Globus pallidus (tissue), 1 donor: Measurements from ENCODE around the gene LRRC51.
"Not testable (repeated sequence)": the region's sequence is repeated elsewhere in the genome, so short reads cannot be mapped to it uniquely, and the experiment has no call there.

Experiments used
- DNase-seq: peaks from one replicate; pipeline ENCODE4 v3.0.0-alpha.2; 2015; ENCODE audit warnings: low spot score

Gene LRRC51

DNA sequence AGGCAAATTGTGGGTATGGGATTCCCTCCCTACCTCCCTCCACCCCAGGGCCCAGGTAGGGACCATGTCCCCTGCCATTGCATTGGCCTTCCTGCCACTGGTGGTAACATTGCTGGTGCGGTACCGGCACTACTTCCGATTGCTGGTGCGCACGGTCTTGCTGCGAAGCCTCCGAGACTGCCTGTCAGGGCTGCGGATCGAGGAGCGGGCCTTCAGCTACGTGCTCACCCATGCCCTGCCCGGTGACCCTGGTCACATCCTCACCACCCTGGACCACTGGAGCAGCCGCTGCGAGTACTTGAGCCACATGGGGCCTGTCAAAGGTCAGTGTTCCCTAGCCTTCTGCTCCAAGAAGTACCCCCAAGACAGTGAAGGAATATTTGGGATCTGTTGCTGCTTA is 25.2 kb downstream of the LRRC51 start, which contains the start of gene TOMT:
TOMT (plus strand) TSS at position 37 of the 400 bp plus-strand sequence; CDS start at position 65, 28 bp downstream.
- DNase-seq = no peak

DNA sequence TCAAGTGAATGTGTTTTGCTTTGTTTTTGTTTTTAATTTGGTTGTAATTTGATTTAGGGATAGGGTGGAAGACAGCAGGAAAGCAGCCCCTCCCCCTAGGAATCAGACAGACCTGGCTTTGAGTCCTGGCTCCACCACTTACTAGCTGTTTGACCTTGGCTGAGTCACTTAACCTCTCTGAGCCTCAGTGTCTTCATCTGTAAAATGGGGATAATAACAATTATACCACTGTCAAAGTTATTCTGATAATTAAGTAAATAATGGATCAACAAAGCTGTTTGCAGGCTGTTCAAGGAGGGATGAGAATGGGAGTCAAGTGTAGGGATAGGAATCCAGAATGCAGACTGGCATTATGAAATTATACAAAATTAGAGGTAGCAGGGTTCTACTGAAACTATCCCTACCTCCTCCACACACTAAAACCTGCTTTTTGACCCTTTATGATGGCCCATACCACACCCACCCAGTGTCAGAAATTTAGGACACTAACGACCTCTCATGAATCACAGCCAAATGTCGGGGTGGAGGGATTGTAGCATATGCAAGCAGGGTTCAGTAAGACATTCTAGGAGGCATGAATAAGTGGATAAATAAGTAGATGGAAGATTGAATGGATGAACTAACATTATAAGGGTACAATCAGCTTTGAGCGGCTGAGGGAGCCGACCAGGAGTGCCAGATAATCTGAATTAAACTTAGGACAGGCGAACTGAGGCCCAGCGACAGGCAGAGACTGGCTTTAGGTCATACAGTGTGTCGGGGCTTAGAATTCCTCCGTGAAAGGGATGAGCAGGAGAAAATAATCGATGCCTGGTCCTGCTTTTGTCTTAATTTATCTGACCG is 30.9 kb downstream of the LRRC51 start:
- DNase-seq = no peak

DNA sequence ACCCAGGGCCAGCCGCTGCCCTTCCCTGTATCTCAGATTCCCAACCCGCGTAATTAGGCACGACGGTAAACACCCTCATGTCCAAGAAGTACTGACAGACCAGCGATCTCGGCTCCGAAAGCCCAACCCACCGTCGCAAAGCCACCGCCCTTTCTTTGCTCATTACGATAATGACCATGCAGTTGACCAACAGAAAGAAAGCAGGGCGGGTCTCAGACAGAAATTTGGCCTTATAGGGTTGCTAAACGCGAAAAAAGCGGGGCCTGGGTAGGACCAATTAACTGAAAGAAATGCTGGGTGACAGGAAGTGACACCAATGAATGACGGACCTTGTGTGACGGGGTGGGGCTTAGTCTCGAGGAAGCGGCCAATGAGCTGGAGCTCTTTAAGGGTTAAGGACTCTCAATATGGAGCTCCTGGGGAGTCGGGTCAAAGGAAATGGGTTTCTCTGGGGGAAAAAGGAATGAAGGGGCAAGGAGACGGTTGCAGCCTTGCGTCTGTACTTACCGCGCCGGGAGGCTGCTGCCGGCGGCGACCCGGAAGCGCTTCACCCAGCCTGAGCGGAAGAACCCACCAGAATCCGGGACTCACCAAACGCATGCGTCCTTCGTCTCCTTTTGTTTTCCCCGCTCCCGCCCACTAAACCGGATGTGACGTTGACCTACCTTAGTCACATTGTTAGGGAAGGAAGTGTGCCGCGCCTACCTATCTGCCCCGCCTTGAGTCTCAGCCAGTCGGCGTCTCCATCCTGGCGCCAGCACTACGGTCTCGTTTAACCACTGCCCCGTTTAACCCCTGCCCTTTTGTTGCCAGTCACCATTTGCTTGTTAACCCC is 31.7 kb downstream of the LRRC51 start, which contains the start of gene ANAPC15:
ANAPC15 (minus strand) TSS at position 553 of the 835 bp plus-strand sequence. CDS start 1,419 bp downstream, outside the sequence.
- DNase-seq = peak; percentile 100

DNA sequence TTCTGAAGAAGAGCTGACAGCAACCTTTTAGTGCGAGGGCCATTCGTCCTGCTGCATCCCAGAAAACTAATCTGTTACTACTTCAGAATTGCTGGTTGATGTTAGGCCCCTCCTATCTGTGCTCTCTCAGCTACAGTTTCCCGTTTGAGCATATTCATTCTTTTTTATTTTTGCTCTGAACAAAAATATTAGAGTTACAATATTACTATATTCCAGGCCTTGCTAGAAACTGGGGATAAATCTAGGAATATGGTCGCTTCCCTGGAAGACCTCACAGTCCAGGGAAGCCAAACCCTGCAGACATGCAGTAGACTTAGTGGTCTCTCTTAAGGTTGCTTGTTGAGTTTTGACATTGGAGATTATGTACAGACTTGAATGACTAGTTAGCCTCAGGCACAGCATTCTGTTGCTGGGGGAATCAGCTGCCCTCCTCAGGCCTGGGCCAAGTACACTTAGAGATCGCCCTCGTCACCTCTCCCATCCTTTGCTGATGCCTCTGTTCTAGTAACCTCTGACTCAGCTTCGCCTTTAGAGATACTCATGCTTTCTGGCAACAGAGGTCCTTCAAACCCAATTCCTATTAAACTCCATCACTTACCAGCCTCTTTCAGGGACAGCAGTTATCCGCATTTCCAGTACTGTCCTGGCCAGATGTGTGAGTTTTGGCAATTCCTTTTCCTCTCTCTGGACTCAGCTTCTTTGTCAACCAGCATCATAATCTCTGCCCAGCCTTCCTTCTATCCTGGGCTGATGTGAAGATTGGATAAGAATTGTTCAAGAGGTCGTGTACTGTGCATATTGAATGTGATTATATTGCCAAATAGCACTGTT is 32.5 kb downstream of the LRRC51 start:
- DNase-seq = no peak

DNA sequence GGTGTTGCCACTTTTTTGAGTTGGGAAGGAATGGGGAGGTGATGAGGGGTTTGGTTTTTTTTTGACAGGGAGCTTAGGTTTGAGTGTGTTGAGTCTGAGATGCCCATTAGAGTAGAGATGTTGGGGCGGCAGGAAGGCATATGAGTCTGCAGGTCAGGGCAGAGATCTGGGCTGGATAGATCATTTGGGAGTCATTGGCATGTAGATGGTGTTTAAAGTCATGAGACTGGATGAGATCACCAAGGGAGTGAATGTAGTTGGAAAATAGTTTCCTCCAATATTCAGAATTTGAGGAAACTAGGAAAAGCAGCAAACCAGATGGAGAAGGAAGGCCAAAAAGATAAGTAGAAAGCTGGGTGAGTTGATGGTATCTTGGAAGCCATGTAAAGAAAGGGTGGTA is 33.9 kb downstream of the LRRC51 start:
- no peak for DNase-seq

DNA sequence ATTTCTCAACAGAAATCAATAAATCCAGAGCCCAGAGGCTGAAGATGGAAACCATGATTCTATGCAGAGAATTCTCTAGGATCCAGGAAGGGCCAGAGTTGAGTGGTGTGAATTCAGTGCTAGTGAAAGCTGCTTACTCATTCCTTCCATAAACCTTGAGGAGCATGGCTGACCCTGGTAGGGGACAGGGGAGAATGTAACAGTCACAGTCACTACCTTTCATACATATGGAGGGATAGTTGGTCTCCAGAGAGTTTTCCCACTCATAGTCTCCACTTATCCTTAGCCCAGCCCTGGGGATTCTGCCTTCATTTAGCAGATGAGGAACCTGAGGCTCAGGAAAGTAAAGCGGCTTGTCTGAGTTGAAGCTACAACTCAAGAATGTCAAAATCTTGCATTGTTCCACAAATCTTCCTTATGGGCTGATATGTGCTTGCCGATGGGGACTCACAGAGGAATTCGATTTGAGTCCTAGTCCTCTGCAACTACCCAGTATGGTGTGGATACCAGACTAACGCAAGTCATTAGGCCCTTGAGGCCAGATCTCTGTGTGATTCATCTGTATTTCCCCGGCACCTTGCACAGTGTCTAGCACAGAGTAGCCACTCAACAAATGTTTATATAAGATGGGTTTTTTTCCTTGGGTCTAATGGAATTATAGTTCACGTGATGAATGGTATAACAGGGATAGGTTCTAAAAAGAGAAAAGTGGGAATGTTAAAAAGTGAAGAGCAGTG is 35.5 kb downstream of the LRRC51 start:
- DNase-seq = no peak

DNA sequence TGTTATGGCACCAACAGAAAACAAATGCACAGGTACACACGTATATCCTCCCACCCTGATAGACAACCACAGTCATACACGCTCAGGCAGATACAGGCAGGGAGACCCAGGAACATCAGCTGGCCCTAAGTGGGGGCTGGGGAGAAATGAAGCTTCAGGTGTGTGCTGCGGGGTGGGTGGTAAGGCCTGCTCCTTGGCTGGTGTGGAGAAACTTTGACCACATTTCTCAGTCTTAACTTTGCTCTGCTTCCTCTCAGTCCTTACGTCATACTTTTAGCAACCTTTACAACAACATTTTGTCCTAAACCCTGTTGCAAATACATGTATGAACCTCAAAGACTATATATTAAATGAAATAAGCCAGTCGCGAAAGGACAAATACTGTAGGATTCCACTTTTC is 38.5 kb downstream of the LRRC51 start:
- DNase-seq = no peak

DNA sequence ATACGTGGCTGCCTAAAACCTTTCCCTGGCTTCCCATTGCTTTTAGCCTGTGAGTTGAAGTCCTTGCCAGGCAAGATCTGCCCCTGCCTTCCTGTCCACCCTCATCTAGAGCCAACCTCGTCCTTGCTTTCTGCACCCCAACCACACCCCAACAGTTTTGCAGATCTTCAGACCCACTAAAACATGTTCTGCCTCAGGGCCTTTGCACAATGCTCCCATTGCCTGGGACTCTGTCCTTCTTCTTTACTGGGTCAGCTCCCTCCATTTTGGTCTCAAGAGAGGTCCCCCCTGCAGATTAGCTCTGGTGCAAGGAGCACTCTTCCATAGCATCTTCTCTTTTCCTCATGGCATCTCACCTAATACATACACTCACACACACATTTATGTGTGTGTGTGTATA is 40.3 kb downstream of the LRRC51 start:
- no peak for DNase-seq

DNA sequence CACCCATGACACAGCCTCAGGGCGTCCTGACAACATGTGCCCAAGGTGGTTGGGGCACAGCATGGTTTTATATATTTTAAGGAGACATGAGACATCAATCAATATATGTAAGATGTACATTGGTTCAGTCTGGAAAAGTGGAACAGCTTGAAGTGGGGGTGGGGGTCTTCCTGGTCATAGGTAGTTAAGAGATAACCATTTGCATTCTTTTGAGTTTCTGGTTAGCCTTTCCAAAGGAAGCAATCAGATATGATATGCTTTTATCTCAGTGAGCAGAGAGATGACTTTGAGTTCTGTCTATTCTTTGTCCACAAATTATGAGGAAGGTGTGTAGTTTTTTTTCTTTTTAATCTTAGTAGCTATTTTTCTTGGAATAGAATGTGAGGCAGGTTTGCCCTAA is 42.0 kb downstream of the LRRC51 start:
- DNase-seq = no peak

DNA sequence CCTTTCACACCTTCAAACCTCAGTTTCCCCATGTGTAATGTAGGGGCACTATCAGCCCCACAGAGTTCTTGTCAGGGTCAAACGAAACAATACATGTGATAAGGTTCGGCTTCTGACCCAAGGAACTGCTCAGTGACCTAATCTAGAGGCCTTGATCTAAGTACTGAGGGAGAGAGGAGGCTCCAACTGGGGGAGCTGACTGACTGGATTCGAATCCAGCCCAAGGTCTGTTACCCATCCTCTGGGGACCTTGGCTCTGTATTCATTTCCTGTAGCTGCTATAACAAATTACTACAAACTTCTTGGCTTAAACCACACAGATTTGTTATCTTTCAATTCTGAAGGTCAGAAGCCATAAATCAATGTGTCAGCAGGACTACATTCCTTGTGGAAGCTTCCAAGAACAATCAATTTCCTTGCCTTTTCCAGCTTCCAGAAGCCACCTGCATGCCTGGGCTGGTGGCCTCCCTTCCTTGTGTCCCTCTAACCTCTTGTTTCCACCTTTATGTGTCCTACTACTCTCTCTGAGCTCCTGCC is 42.5 kb downstream of the LRRC51 start:
- DNase-seq = no peak

DNA sequence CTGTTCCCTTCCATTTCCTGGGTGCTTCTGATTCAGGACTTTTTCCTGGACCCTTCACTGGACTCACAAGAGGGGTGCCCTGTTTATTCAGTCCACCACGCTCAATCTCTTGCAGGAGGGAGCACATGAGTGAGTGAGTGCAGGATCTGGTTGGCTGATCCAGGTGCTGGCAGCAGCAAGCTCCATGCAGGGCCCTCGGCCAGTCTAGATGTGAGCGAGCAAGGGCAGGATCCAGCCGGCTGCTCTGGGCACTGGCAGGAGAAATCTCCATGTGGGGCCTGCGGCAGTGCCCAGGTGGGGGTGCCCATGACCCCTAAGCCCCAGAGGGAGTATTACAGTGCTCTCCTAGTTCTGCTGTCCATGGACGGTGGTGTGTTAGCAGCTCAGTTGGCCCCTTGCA is 43.4 kb downstream of the LRRC51 start:
- DNase-seq = no peak

DNA sequence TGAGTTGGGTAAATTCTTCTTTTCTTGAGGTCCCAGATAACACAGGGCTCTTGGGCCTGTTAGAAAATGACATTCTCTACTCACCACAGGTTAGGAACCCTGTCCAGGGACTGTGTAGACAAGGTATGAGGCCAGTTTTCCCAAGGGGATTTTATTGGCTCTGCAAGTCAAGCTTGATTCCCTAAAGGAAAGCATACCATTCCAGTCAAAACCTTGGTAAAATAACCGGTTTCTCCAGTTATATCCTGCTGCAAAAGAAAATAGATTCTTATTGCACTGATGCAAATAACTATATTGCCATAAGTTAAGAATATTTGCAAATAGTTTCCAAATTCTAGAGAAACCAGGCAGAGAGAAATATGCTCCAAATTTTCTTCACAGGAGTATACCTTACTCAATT is 45.3 kb downstream of the LRRC51 start:
- no peak for DNase-seq

DNA sequence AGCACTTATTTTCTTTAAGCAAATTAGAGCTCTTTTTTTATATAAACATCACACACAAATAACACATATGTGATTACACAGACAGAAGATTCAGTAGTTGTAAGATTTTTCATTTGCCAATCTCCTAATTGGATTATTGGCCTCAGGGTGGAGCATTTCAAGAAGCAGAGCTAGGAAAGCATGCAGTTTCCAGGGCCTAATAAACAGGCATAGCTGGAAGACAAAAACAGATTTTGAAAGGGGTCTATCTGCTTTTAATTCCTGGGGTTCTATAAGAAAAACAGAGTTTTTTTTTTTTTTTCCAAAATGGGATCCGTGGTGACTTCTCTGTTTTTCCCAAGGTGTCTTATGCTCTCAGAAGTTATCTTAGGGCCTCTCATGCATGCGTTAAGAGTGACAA is 47.3 kb downstream of the LRRC51 start:
- no peak for DNase-seq

DNA sequence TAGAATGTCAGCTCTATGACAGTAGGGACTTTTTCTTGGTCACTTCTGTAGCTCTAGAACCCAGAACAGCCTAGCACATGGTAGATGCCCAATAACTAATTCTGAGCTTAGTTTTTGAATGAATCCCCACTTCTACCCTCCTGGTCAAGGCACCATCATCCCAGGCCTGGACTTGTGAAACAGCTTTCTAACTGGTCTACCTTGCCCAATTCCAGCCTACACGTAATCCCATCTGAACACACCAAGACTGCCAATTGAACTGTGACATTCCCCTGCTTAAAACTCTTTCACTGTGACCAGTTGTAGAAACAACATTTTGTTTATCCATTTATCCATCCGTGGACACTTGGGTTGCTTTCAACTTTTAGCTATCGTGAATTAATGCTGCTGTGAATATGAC is 48.7 kb downstream of the LRRC51 start:
- no peak for DNase-seq

DNA sequence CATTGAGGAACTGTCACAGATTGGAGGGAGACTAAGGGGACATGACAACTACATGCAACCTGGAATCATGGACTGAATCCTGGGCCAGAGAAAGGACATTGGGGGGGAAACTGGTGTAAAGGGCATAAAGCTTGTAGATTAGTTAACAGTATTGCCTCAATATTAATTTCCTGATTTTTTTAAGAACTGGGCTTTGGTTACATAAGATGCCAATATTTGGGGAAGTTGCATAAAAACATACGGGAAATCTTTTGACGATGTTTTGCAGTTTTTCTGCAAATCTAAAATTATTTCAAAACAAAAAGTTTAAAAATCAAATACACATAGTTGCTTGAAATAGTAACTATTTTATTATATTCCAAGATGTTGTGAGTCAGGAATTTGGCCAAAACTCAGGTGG is 52.0 kb downstream of the LRRC51 start:
- DNase-seq = no peak

DNA sequence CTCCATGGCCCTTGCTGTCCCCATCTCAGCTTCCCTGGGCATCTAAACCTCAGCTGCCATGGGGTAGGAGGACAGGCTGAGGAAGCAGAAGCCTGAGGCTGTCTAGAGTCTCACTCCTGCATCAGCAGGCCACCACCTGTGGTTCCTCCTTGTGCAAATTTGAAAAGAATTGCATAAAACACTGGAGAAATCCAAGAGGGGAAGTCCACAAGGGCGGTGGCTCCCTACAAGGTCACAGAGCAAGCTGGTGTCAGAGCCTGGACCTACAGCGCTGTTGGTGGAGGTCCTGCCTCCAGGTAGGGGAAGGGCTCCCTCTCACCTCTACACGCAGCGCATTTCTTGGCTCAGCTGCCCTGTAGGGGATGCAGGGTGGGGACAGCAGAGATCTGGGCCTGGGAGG is 54.8 kb downstream of the LRRC51 start, which contains the start of gene FOLR3:
FOLR3 (plus strand) TSS at position 253 of the 400 bp plus-strand sequence. CDS start 228 bp downstream, outside the sequence.
- not testable (repeated sequence) for DNase-seq

DNA sequence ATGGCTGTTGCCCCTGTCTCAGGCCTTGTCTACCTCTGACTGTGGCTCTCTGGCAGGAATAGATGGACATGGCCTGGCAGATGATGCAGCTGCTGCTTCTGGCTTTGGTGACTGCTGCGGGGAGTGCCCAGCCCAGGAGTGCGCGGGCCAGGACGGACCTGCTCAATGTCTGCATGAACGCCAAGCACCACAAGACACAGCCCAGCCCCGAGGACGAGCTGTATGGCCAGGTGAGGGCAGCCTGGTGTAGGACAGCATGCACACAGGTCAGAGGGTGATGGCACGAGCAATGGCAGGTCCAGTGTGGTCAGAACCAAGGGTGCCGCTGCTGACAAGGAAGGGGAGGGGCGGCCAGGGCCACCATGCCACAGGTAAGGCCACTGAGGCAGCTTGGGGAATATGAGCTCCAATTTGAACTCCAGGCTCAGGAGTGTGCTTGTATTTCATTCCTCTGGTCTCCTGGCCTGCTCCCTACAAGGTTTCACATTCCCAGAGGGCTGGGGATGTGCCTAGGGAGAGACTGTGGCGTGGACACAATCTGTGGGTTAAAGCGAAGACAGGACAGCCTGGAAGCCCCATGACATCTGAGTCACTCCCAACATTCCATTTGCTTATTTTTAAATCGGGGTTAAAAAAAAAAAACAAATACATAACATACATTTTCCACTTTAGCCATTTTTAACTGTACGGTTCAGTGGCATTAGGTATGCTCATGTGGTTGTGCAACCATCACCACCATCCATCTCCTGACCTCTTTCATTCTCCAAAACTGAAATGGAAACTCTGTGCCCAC is 55.4 kb downstream of the LRRC51 start:
- no peak for DNase-seq

DNA sequence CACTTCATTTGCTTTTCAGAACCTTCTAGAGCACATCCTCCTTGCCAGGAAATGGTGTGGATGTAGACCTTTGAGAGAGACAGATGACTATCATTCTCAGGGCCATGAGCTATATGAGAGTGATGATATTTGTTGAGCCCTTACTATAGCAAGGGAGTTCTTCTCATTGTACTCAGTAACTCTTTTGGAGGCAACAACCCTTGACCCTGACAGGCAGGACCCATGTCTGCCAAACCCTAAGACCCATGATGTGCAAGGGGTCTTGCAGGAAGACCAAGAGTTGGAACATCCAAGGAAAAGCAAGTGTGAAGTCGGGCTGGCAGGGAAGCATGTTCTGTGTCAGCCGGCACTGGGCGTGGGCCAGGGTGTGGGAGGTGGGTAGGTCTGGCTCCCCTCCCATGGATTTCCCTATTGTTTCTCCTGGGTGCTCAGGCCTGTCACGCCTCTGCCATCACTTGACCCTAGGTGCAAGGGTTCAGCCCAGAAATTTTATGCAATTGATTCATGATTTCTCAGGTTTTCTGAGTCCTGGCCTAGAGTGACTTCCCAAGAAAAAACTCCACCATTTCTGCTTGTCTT is 56.1 kb downstream of the LRRC51 start:
- DNase-seq = no peak

DNA sequence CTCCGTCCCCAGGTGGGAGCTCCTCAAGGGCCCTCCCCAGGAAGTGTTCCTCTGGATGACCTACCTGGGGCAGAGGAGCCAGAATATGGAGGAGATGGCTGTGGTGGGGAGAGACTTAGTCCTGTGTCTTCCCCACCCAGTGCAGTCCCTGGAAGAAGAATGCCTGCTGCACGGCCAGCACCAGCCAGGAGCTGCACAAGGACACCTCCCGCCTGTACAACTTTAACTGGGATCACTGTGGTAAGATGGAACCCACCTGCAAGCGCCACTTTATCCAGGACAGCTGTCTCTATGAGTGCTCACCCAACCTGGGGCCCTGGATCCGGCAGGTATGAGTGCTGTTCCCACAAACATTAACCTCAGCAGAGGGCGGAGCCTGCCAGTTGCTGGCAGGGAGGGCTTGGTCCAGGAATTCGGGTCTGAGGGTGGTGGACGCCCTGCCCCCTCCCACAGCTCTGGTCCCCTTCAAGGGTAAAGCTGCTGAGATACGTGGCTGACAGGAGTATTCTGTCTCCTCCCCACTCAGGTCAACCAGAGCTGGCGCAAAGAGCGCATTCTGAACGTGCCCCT is 58.3 kb downstream of the LRRC51 start:
- no peak for DNase-seq
